ENCODE data around the gene SPIRE1.

Gene SPIRE1

GRCh38 chr18:12408247-12408869 is 249.5 kb downstream of the SPIRE1 start:
- in situ Hi-C loops (cut with HindIII; ENCODE audit: low sequenced_read_pairs), result no loop called here
- peak overlapping the region; percentile 50 for H3K4me3 ChIP-seq (ENCODE audit: low read depth, low read length)
- no peak for DNase-seq (ENCODE audit: low read depth)
- no peak for TF ChIP-seq CTCF (IDR thresholded peaks at IDR 0.05; ENCODE audit: low read depth, low read length, missing control alignments)

- TF ChIP-seq CTCF (IDR thresholded peaks at IDR 0.05; ENCODE audit: low read depth, low read length, missing control alignments), result no peak
- H3K4me3 ChIP-seq (ENCODE audit: low read depth, low read length), result no peak overlapping the region
- in situ Hi-C loops (cut with HindIII; ENCODE audit: low sequenced_read_pairs), result no loop called here
- no peak for DNase-seq (ENCODE audit: low read depth)
Measured at GRCh38 chr18:12406371-12407111, 251.4 kb downstream of the SPIRE1 start.

GRCh38 chr18:12405066-12405465 is 252.8 kb downstream of the SPIRE1 start:
- no peak for TF ChIP-seq CTCF (IDR thresholded peaks at IDR 0.05; ENCODE audit: low read depth, low read length, missing control alignments)
- in situ Hi-C loops (cut with HindIII; ENCODE audit: low sequenced_read_pairs), result no loop called here
- DNase-seq (ENCODE audit: low read depth), result no peak
- H3K4me3 ChIP-seq (ENCODE audit: low read depth, low read length), result no peak overlapping the region

- no peak overlapping the region for H3K4me3 ChIP-seq (ENCODE audit: low read depth, low read length)
- DNase-seq (ENCODE audit: low read depth), result peak; percentile 49
- TF ChIP-seq CTCF (IDR thresholded peaks at IDR 0.05; ENCODE audit: low read depth, low read length, missing control alignments), result no peak
- in situ Hi-C loops (cut with HindIII; ENCODE audit: low sequenced_read_pairs), result no loop called here
Measured at GRCh38 chr18:12403601-12404506, 254.1 kb downstream of the SPIRE1 start.

GRCh38 chr18:12401881-12402280 is 256.0 kb downstream of the SPIRE1 start:
- in situ Hi-C loops (cut with HindIII; ENCODE audit: low sequenced_read_pairs), result no loop called here
- no peak for DNase-seq (ENCODE audit: low read depth)
- no peak overlapping the region for H3K4me3 ChIP-seq (ENCODE audit: low read depth, low read length)
- TF ChIP-seq CTCF (IDR thresholded peaks at IDR 0.05; ENCODE audit: low read depth, low read length, missing control alignments), result no peak

- in situ Hi-C loops (cut with HindIII; ENCODE audit: low sequenced_read_pairs), result no loop called here
- DNase-seq (ENCODE audit: low read depth), result no peak
- TF ChIP-seq CTCF (IDR thresholded peaks at IDR 0.05; ENCODE audit: low read depth, low read length, missing control alignments), result no peak
- H3K4me3 ChIP-seq (ENCODE audit: low read depth, low read length), result no peak overlapping the region
Measured at GRCh38 chr18:12399231-12399630, 258.7 kb downstream of the SPIRE1 start.
